Astrocyte of the spinal cord (primary cell): Measurements from ENCODE around the gene PTPRG.
A peak's percentile ranks its signal among the peaks of the same experiment; 100 is the strongest.

Experiments used
- DNase-seq: peaks from one replicate; pipeline ENCODE4 v3.0.0; 2011; ENCODE audit warnings: low read depth, low spot score
- H3K4me3 ChIP-seq: 2 replicates; pipeline ENCODE4 v1.5.1; 2011; ENCODE audit warnings: low read depth, mild to moderate bottlenecking, low read length, moderate library complexity
- CTCF ChIP-seq: IDR thresholded peaks from 2 replicates; pipeline ENCODE4 v1.5.1; 2012; ENCODE audit warnings: low read depth, mild to moderate bottlenecking, low read length, inconsistent platforms
- in situ Hi-C: cut with HindIII; loops from 2 replicates; pipeline ENCODE4 v1.10.0; 2017; ENCODE audit warnings: low sequenced_read_pairs

The PTPRG gene

GRCh38 chr3:61526308-61526707, 35.1 kb upstream of the PTPRG start:
- in situ Hi-C loops = no loop called here
- no peak overlapping the region for H3K4me3 ChIP-seq
- no peak for DNase-seq
- TF ChIP-seq CTCF = no peak

GRCh38 chr3:61527011-61527410, 34.4 kb upstream of the PTPRG start:
- H3K4me3 ChIP-seq = no peak overlapping the region
- in situ Hi-C loops = no loop called here
- DNase-seq = no peak
- no peak for TF ChIP-seq CTCF

DNA sequence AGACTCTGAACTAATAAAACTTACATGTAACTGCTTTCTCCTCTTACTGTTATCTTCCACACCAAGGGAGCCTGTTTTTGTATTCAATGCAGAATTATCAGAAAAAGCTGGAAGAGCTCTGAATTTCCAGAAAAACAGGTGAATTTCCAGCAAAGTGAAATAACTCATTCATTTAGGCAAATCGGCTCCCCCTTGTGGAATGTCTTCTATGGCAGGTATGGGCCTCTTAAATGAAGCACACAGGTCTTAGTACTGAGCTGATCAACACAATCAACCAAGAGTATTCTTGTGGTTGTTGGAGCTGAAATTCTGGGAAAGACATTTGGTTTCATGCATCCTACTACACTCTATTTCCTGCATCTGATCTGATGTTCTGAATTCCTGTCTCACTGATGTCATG, 31.0 kb upstream of the PTPRG start:
- peak; percentile 68 for TF ChIP-seq CTCF
- in situ Hi-C loops = no loop called here
- DNase-seq = peak; percentile 41
- H3K4me3 ChIP-seq = no peak overlapping the region

- no peak overlapping the region for H3K4me3 ChIP-seq
- in situ Hi-C loops = no loop called here
- no peak for DNase-seq
- TF ChIP-seq CTCF = no peak
These were observed 29.8 kb upstream of the PTPRG start for GRCh38 chr3:61531528-61531927.

DNA sequence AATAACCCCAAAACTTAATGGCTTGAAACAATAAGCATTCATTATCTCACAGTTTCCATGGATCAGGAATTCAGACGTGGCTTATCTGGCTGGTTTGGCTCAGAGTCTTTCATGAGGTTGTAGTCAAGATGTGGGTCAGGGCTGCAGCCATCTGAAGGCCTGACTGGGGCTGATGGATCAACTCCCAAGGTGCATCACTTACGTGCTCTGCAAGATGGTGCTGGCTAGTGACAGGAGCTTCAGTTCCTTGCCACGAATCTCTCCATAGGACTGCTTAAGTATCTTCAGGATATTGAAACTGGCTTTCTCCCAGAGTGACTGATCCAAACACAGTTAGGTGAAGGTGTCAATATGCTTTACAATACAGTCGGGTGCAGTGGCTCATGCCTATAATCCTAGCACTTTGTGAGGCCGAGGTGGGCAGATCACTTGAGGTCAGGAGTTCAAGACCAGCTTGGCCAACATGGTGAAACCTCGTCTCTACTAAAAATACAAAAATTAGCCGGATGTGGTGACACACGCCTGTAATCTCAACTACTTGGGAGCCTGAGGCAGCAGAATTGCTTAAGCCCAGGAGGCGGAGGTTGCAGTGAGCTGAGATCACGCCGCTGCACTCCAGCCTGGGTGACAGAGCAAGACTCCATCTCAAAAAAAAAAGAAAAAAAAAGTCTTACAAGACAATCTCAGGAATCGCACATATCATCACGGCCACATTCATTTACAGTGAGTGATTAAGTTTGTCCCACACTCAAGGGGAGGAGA, 28.5 kb upstream of the PTPRG start:
- TF ChIP-seq CTCF = no peak
- in situ Hi-C loops = no loop called here
- no peak for DNase-seq
- H3K4me3 ChIP-seq = no peak overlapping the region

DNA sequence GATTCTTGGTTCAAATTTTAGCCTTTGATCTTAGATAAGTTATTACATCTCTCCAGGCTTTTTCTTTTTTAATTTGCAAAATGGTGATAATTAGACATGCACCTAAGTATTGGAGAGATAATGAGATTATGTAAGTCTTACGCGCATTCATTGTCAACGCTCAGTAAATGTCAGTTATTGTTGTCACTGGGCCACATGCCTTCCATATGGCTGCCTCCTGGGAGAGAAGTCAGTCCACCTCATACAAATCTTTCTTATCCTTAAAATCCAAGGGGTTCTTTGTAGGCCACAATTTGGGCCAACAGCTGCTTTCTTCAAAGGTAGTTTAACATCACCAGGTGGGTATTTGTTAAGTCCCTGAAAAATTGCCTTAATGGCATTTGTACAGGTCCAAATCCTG, 25.5 kb upstream of the PTPRG start:
- no peak for TF ChIP-seq CTCF
- H3K4me3 ChIP-seq = no peak overlapping the region
- in situ Hi-C loops = no loop called here
- DNase-seq = no peak
